Limb (tissue), 2 donors: Measurements from ENCODE around the gene RPS10.
"Not testable (repeated sequence)": the region's sequence is repeated elsewhere in the genome, so short reads cannot be mapped to it uniquely, and the experiment has no call there.

Experiments
- DNase-seq, 2 donors: peaks; one replicate each; pipeline ENCODE4 v3.0.0-alpha.2; 2016; ENCODE audit errors: extremely low spot score in 2 of 2

Gene RPS10

DNA sequence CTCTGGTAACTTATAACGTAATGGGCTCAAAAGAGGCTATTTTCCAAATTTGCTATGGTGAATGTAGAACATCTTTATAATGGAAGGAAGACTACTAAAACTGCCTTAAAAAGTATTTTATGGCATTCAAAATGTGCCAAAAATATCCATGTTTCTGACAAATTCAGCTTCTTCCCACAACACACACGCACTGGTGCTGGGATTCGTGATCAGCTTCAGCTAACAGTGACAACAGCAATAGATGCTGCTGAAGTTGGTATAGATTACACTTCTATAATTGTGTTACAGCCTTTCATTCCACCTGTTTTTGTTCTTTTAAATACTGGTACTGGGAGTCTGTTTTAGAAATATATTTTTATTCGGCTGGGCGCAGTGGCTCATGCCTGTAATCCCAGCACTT, 52.4 kb downstream of the RPS10 start:
- DNase-seq: no peak

DNA sequence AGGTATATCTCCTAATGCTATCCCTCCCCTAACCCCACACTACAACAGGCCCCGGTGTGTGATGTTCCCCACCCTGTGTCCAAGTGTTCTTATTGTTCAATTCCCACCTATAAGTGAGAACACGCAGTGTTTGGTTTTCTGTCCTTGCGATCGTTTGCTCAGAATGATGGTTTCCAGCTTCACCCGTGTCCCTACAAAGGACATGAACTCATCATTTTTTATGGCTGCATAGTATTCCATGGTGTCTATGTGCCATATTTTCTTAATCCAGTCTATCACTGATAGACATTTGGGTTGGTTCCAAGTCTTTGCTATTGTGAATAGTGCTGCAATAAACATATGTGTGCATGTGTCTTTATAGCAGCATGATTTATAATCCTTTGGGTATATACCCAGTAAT, 54.0 kb downstream of the RPS10 start:
- DNase-seq: not testable (repeated sequence)

DNA sequence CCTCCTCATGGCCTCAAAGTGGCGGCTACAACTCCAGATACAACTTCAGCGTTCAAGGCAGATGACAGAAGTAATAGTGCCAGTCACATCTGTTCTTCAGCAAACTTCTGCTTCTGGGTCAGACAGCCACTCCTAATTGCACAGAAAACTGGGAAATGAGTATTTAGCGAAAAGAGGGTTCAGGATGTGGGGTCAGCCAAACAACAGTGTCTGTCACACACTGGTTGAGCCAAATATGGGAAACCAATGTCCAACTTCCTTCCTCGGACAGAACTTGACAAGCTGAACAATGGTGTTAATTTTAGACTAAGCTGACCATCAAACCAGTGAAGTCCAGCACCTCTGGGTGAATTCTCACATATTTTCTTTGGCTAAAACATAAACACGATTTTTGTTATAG, 55.5 kb downstream of the RPS10 start:
- DNase-seq: no peak

DNA sequence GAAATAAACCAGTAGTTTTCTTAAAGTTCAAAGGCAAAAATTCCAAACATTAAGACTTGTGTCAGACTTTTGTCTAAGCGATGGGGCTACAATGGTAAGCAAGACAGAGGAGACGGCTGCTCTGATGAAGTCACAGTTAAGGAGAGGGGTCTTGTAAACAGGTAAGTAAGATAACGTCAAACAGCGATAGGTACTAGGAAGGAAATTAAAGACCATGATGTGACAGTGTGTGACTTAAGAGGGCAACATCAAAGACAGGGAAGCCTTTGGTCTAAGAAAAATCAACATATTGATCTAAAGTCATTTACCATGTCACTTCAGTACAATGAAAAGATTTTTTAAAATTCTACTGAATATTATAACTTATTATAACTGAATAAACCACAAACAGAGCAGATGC, 56.5 kb downstream of the RPS10 start:
- DNase-seq: no peak
